H9 (cell line): ENCODE results near the gene RANBP3. TPM values are rescaled to one million over a fixed set of nuclear protein-coding genes. Genes with fewer than 3 reads are reported as not detected.

ENCODE experiments used
- DNase-seq: peaks from one replicate; pipeline ENCODE4 v3.0.0-alpha.2; 2017
- H2AFZ ChIP-seq: one replicate; pipeline ENCODE4 v1.6.1; 2013; ENCODE audit warnings: mild to moderate bottlenecking, low read length, control low read depth, moderate library complexity
- H2AK5ac ChIP-seq: 2 replicates; pipeline ENCODE4 v1.6.1; 2013; ENCODE audit warnings: low read length, control low read depth, mixed read lengths; ENCODE audit not compliant: insufficient read length
- H2BK120ac ChIP-seq: one replicate; pipeline ENCODE4 v1.6.1; 2013; ENCODE audit warnings: low read depth, mild to moderate bottlenecking, low read length, control low read depth, inconsistent platforms; ENCODE audit not compliant: poor library complexity, severe bottlenecking
- H2BK12ac ChIP-seq: 2 replicates; pipeline ENCODE4 v1.6.1; 2013; ENCODE audit warnings: low read length, control low read depth, mixed read lengths, low read depth; ENCODE audit not compliant: insufficient read length
- H2BK15ac ChIP-seq: 2 replicates; pipeline ENCODE4 v1.6.1; 2013; ENCODE audit warnings: low read depth, low read length, control low read depth
- H2BK20ac ChIP-seq: one replicate; pipeline ENCODE4 v1.6.1; 2013; ENCODE audit warnings: low read depth, mild to moderate bottlenecking, low read length, control low read depth, inconsistent platforms; ENCODE audit not compliant: poor library complexity, severe bottlenecking
- H2BK5ac ChIP-seq: 2 replicates; pipeline ENCODE4 v1.6.1; 2013; ENCODE audit warnings: low read length, control low read depth, mixed read lengths; ENCODE audit not compliant: insufficient read length
- H3K14ac ChIP-seq: 2 replicates; pipeline ENCODE4 v1.6.1; 2013; ENCODE audit warnings: low read length, control low read depth; ENCODE audit not compliant: insufficient read depth
- H3K18ac ChIP-seq: 2 replicates; pipeline ENCODE4 v1.6.1; 2013; ENCODE audit warnings: low read depth, mild to moderate bottlenecking, mixed read lengths, low read length, control low read depth; ENCODE audit not compliant: insufficient read length
- H3K23ac ChIP-seq: 2 replicates; pipeline ENCODE4 v1.6.1; 2013; ENCODE audit warnings: low read length, control low read depth, mixed read lengths, low read depth; ENCODE audit not compliant: insufficient read length
- H3K23me2 ChIP-seq: 2 replicates; pipeline ENCODE4 v1.6.1; 2013; ENCODE audit warnings: low read depth, mild to moderate bottlenecking, mixed read lengths, low read length, control low read depth; ENCODE audit not compliant: insufficient read length, poor library complexity, severe bottlenecking
- H3K27ac ChIP-seq: 2 replicates; pipeline ENCODE4 v1.5.1; 2013; ENCODE audit warnings: low read length, control low read depth, mixed read lengths, low read depth; ENCODE audit not compliant: insufficient read length
- H3K27me3 ChIP-seq: 2 replicates; pipeline ENCODE4 v1.6.1; 2013; ENCODE audit warnings: low read length, control low read depth, inconsistent platforms; ENCODE audit not compliant: insufficient read depth
- H3K4ac ChIP-seq: 2 replicates; pipeline ENCODE4 v1.6.1; 2013; ENCODE audit warnings: low read depth, mild to moderate bottlenecking, control low read depth, inconsistent platforms, low read length, moderate library complexity
- H3K4me1 ChIP-seq: 2 replicates; pipeline ENCODE4 v1.6.1; 2013; ENCODE audit warnings: low read length, control low read depth, inconsistent platforms; ENCODE audit not compliant: insufficient read depth
- H3K4me2 ChIP-seq: 2 replicates; pipeline ENCODE4 v1.6.1; 2013; ENCODE audit warnings: low read length, control low read depth, mixed read lengths; ENCODE audit not compliant: insufficient read length, insufficient read depth
- H3K56ac ChIP-seq: 2 replicates; pipeline ENCODE4 v1.6.1; 2013; ENCODE audit warnings: low read depth, mild to moderate bottlenecking, mixed read lengths, low read length, control low read depth; ENCODE audit not compliant: insufficient read length
- H3K79me1 ChIP-seq: 2 replicates; pipeline ENCODE4 v1.6.1; 2013; ENCODE audit warnings: low read depth, mild to moderate bottlenecking, moderate library complexity, low read length, control low read depth, inconsistent platforms; ENCODE audit not compliant: insufficient read depth, poor library complexity, severe bottlenecking
- H3K79me2 ChIP-seq: 2 replicates; pipeline ENCODE4 v1.6.1; 2013; ENCODE audit warnings: low read length, control low read depth, inconsistent platforms; ENCODE audit not compliant: insufficient read depth
- H3K9ac ChIP-seq: 2 replicates; pipeline ENCODE4 v1.6.1; 2013; ENCODE audit warnings: low read length, control low read depth, mixed read lengths; ENCODE audit not compliant: insufficient read length; ENCODE audit errors: extremely low read depth
- H3K9me3 ChIP-seq: one replicate; pipeline ENCODE4 v1.6.1; 2013; ENCODE audit warnings: low read depth, low read length, inconsistent platforms; ENCODE audit not compliant: control insufficient read depth
- H3T11ph ChIP-seq: one replicate; pipeline ENCODE4 v1.6.1; 2013; ENCODE audit warnings: mild to moderate bottlenecking, low read length, control low read depth, inconsistent platforms
- H4K20me1 ChIP-seq: one replicate; pipeline ENCODE4 v1.6.1; 2013; ENCODE audit not compliant: control insufficient read depth, insufficient read length, insufficient read depth
- H4K5ac ChIP-seq: 2 replicates; pipeline ENCODE4 v1.6.1; 2013; ENCODE audit warnings: low read depth, mild to moderate bottlenecking, mixed read lengths, low read length, control low read depth; ENCODE audit not compliant: insufficient read length
- H4K8ac ChIP-seq: replicated peaks from 2 replicates; pipeline ENCODE4 v1.6.1; 2013; ENCODE audit warnings: low read length, control low read depth, mixed read lengths, low read depth; ENCODE audit not compliant: insufficient read length
- H4K91ac ChIP-seq: 2 replicates; pipeline ENCODE4 v1.6.1; 2013; ENCODE audit warnings: low read depth, mild to moderate bottlenecking, moderate library complexity, mixed read lengths, low read length, control low read depth; ENCODE audit not compliant: insufficient read length
- H3K27ac Mint-ChIP-seq, 3 experiments: 2 replicates in 2 of 3; 3 replicates in 1 of 3; pipeline ENCODE4 v1.8.0; 2020 to 2021; ENCODE audit warnings: mixed read lengths in 3 of 3, mild to moderate bottlenecking in 1 of 3, moderate library complexity in 1 of 3
- H3K27me3 Mint-ChIP-seq: 2 replicates; pipeline ENCODE4 v1.8.0; 2021; ENCODE audit warnings: low read depth, mild to moderate bottlenecking, moderate library complexity, mixed read lengths
- H3K36me3 Mint-ChIP-seq, 3 experiments: 2 replicates in 2 of 3; 3 replicates in 1 of 3; pipeline ENCODE4 v1.8.0; 2020 to 2021; ENCODE audit warnings: low read depth in 3 of 3, mixed read lengths in 3 of 3; ENCODE audit not compliant: insufficient read depth in 1 of 3
- H3K4me1 Mint-ChIP-seq, 2 experiments: 2 replicates each; pipeline ENCODE4 v1.8.0; 2020; ENCODE audit warnings: mixed read lengths in 2 of 2
- H3K4me3 Mint-ChIP-seq, 2 experiments: 2 replicates in 1 of 2; 3 replicates in 1 of 2; pipeline ENCODE4 v1.8.0; 2020 to 2021; ENCODE audit warnings: mild to moderate bottlenecking in 2 of 2, mixed read lengths in 2 of 2, moderate library complexity in 1 of 2
- H3K9me3 Mint-ChIP-seq, 2 experiments: 2 replicates in 1 of 2; 3 replicates in 1 of 2; pipeline ENCODE4 v1.8.0; 2020; ENCODE audit warnings: mild to moderate bottlenecking in 2 of 2, mixed read lengths in 2 of 2, moderate library complexity in 1 of 2
- CTCF ChIP-seq: fragments of 200-600 bp; sonication (generic); conservative IDR thresholded peaks from 3 replicates; pipeline ENCODE4 v1.8.0; 2021; ENCODE audit warnings: antibody characterized with exemption, mild to moderate bottlenecking
- WGBS: extraction: QIAGEN DNeasy Blood & Tissue Kit; methylation state at CpG from one replicate; pipeline ENCODE4 v1.1.7; 2013; ENCODE audit warnings: missing lambda C conversion rate, low lambda C conversion rate, mixed read lengths; ENCODE audit not compliant: insufficient read length; ENCODE audit errors: extremely low coverage; 5-methylcytosine and 5-hydroxymethylcytosine counted together
- total RNA-seq: library from RNA; stranded (reverse); gene quantifications from 2 replicates; pipeline ENCODE4 v1.2.1, GENCODE V29; 2021

Gene RANBP3
- total RNA-seq, 1 experiment from 2014 or later = 86.5 TPM

- H3K27ac Mint-ChIP-seq = peak overlapping the region; percentile 69 to 99 (median 96)
- no peak overlapping the region for H3K4me2 ChIP-seq
Observed at GRCh38 chr19:5967994-5968430, 9.9 kb downstream of the RANBP3 start.

More at GRCh38 chr19:5967994-5968430, 9.9 kb downstream of the RANBP3 start:
- H3K27me3 ChIP-seq = no peaks in the 10 kb centered on the region
- no peaks in the 10 kb centered on the region; the same call in 1 of the 2 replicates for H3K4me1 ChIP-seq
- no peaks in the 10 kb centered on the region for H3K9me3 ChIP-seq
- peak; percentile 90 for TF ChIP-seq CTCF
- peak overlapping the region; percentile 9 for H3K18ac ChIP-seq
- H2BK12ac ChIP-seq = no peak overlapping the region
- H2BK5ac ChIP-seq = no peak overlapping the region
- no peak overlapping the region for H2AFZ ChIP-seq
- H3K14ac ChIP-seq = peak overlapping the region; percentile 54; the same call in 1 of the 2 replicates
- no peak overlapping the region for H3K27ac ChIP-seq
- Mint-ChIP-seq H3K27me3 (no peaks in the 10 kb centered on the region), H3K36me3 (peaks cover 0 to 11% (median 2%) of the 10 kb centered on the region in 3 experiments; a peak in 3 of 7 replicates), H3K4me3 (peak overlapping the region in 1 of 2 experiments; percentile 45; a peak in 2 of 5 replicates), H3K4me1 (peaks cover 26 to 35% of the 10 kb centered on the region in 2 experiments), H3K9me3 (no peaks in the 10 kb centered on the region)
- peak; percentile 75 for DNase-seq
- H4K8ac ChIP-seq = no peak overlapping the region
- peaks cover 5% of the 10 kb centered on the region for H4K20me1 ChIP-seq
- H4K5ac ChIP-seq = no peak overlapping the region
- H3K4ac ChIP-seq = no peak overlapping the region
- H3K23me2 ChIP-seq = no peaks in the 10 kb centered on the region
- H4K91ac ChIP-seq = no peak overlapping the region
- peaks cover 18% of the 10 kb centered on the region for H3K79me1 ChIP-seq
- H2BK15ac ChIP-seq = no peak overlapping the region
- H3K23ac ChIP-seq = no peak overlapping the region
- no peak overlapping the region for H3K56ac ChIP-seq
- no peak overlapping the region for H3K9ac ChIP-seq
- H2AK5ac ChIP-seq = no peak overlapping the region
- H3K79me2 ChIP-seq = peaks cover 48% of the 10 kb centered on the region; the same call in 1 of the 2 replicates
- WGBS = no CpG with 5 or more reads among the region's 10 CpGs
- no peak overlapping the region for H3T11ph ChIP-seq
- no peak overlapping the region for H2BK120ac ChIP-seq
- no peak overlapping the region for H2BK20ac ChIP-seq
